Activated naive CD4-positive, alpha-beta T cell treated with anti-CD3 and anti-CD28 coated beads, Interleukin-2, amount 50 U/mL, for 24 hours (primary cell): Measurements from ENCODE around the gene GORASP2.
A peak's percentile ranks its signal among the peaks of the same experiment; 100 is the strongest.

Source experiments
- H3K27ac Mint-ChIP-seq: one replicate; pipeline ENCODE4 v1.8.0; 2021; ENCODE audit warnings: mild to moderate bottlenecking, mixed read lengths
- H3K27me3 Mint-ChIP-seq: one replicate; pipeline ENCODE4 v1.8.0; 2021; ENCODE audit warnings: mixed read lengths
- H3K36me3 Mint-ChIP-seq: one replicate; pipeline ENCODE4 v1.8.0; 2021; ENCODE audit warnings: mixed read lengths
- H3K4me1 Mint-ChIP-seq: one replicate; pipeline ENCODE4 v1.8.0; 2021; ENCODE audit warnings: mixed read lengths
- H3K4me3 Mint-ChIP-seq: one replicate; pipeline ENCODE4 v1.8.0; 2021; ENCODE audit warnings: mild to moderate bottlenecking, mixed read lengths
- H3K9me3 Mint-ChIP-seq: one replicate; pipeline ENCODE4 v1.8.0; 2021; ENCODE audit warnings: mixed read lengths

The GORASP2 gene

GRCh38 chr2:170969030-170969429 lies 40.0 kb downstream of the GORASP2 start:
- H3K36me3 Mint-ChIP-seq: peaks cover 4% of the 10 kb centered on the region
- H3K4me1 Mint-ChIP-seq: peaks cover 7% of the 10 kb centered on the region
- no peaks in the 10 kb centered on the region for H3K9me3 Mint-ChIP-seq
- no peaks in the 10 kb centered on the region for H3K27me3 Mint-ChIP-seq
- no peak overlapping the region for H3K4me3 Mint-ChIP-seq
- no peak overlapping the region for H3K27ac Mint-ChIP-seq

- no peak overlapping the region for H3K4me3 Mint-ChIP-seq
These were observed 40.9 kb downstream of the GORASP2 start for GRCh38 chr2:170969872-170970496.

GRCh38 chr2:170971071-170971470 lies 42.0 kb downstream of the GORASP2 start:
- Mint-ChIP-seq H3K9me3 (no peaks in the 10 kb centered on the region), H3K27ac (no peak overlapping the region), H3K27me3 (no peaks in the 10 kb centered on the region), H3K36me3 (peaks cover under 1% of the 10 kb centered on the region), H3K4me3 (no peak overlapping the region), H3K4me1 (peaks cover 18% of the 10 kb centered on the region)

More at GRCh38 chr2:170969872-170970496, 40.9 kb downstream of the GORASP2 start:
- no peaks in the 10 kb centered on the region for H3K27me3 Mint-ChIP-seq
- H3K36me3 Mint-ChIP-seq: peaks cover 4% of the 10 kb centered on the region
- H3K9me3 Mint-ChIP-seq: no peaks in the 10 kb centered on the region
- no peak overlapping the region for H3K27ac Mint-ChIP-seq
- peaks cover 13% of the 10 kb centered on the region for H3K4me1 Mint-ChIP-seq

GRCh38 chr2:170972296-170973224 lies 43.5 kb downstream of the GORASP2 start:
- no peaks in the 10 kb centered on the region for H3K36me3 Mint-ChIP-seq
- peaks cover 18% of the 10 kb centered on the region for H3K4me1 Mint-ChIP-seq
- peak overlapping the region; percentile 77 for H3K4me3 Mint-ChIP-seq
- H3K9me3 Mint-ChIP-seq: no peaks in the 10 kb centered on the region
- H3K27me3 Mint-ChIP-seq: no peaks in the 10 kb centered on the region
- H3K27ac Mint-ChIP-seq: peak overlapping the region; percentile 74

- H3K36me3 Mint-ChIP-seq: no peaks in the 10 kb centered on the region
- H3K27ac Mint-ChIP-seq: peak overlapping the region; percentile 74
- H3K4me3 Mint-ChIP-seq: peak overlapping the region; percentile 77
- H3K9me3 Mint-ChIP-seq: no peaks in the 10 kb centered on the region
- H3K27me3 Mint-ChIP-seq: no peaks in the 10 kb centered on the region
- H3K4me1 Mint-ChIP-seq: peaks cover 18% of the 10 kb centered on the region
These were observed 44.1 kb downstream of the GORASP2 start for GRCh38 chr2:170973225-170973491.

DNA sequence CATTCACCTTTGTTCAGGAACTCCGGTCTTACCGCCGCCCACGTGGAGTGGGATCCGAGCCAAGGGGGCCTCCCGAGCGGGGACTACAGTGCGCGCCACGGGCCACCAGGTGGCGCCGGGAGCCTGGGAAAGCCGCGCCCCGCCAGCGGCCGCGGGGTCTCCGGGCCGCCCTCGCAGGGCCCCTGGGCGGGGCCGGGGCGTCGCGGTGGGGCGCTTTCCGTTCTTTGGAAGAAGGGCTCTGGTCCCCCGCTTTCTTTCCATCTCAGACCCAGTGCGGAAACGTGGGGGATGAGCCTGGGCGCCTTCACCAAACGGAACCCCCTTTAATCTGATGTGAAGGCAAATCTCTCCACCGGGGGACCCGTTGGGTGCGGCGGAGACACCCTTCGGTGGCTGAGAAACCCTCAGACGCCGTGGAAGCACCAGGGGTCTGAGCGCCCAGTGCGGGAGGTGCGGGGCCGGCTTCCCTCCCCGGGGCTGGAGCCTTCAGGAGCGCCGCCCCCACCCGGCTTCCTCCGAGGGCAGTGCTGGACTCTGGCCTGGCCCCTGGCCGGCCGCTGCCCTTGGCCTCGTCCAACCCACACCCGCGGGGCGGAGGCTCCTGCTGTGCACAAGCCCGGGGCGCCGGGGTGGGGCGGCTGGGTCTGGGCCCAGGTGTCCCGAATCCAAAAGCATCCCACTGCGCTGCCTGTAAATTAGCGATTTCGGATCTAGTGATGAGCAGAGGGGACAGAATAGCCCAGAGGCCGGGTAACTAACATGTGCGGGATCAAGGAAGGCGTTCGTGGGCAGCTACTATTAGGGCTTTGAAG lies 44.6 kb downstream of the GORASP2 start:
- no peaks in the 10 kb centered on the region for H3K27me3 Mint-ChIP-seq
- peaks cover 18% of the 10 kb centered on the region for H3K4me1 Mint-ChIP-seq
- peak overlapping the region; percentile 74 for H3K27ac Mint-ChIP-seq
- H3K9me3 Mint-ChIP-seq: no peaks in the 10 kb centered on the region
- peak overlapping the region; percentile 77 for H3K4me3 Mint-ChIP-seq
- H3K36me3 Mint-ChIP-seq: no peaks in the 10 kb centered on the region

GRCh38 chr2:170974304-170974993 lies 45.4 kb downstream of the GORASP2 start:
- H3K4me1 Mint-ChIP-seq: peaks cover 18% of the 10 kb centered on the region
- H3K9me3 Mint-ChIP-seq: no peaks in the 10 kb centered on the region
- H3K4me3 Mint-ChIP-seq: peak overlapping the region; percentile 73
- H3K27me3 Mint-ChIP-seq: no peaks in the 10 kb centered on the region
- H3K27ac Mint-ChIP-seq: no peak overlapping the region
- no peaks in the 10 kb centered on the region for H3K36me3 Mint-ChIP-seq

- Mint-ChIP-seq H3K9me3 (no peaks in the 10 kb centered on the region), H3K4me3 (no peak overlapping the region), H3K36me3 (no peaks in the 10 kb centered on the region), H3K27me3 (no peaks in the 10 kb centered on the region), H3K27ac (no peak overlapping the region), H3K4me1 (peaks cover 18% of the 10 kb centered on the region)
These were observed 46.3 kb downstream of the GORASP2 start for GRCh38 chr2:170975127-170975942.

- Mint-ChIP-seq H3K4me3 (no peak overlapping the region), H3K36me3 (no peaks in the 10 kb centered on the region), H3K27ac (no peak overlapping the region), H3K9me3 (no peaks in the 10 kb centered on the region), H3K27me3 (no peaks in the 10 kb centered on the region), H3K4me1 (peaks cover 18% of the 10 kb centered on the region)
These were observed 46.9 kb downstream of the GORASP2 start for GRCh38 chr2:170975943-170976270.

- H3K9me3 Mint-ChIP-seq: no peaks in the 10 kb centered on the region
- H3K4me1 Mint-ChIP-seq: peaks cover 5% of the 10 kb centered on the region
- H3K4me3 Mint-ChIP-seq: no peak overlapping the region
- H3K36me3 Mint-ChIP-seq: peaks cover 3% of the 10 kb centered on the region
- H3K27ac Mint-ChIP-seq: peak overlapping the region; percentile 66
- H3K27me3 Mint-ChIP-seq: no peaks in the 10 kb centered on the region
These were observed 55.0 kb downstream of the GORASP2 start for GRCh38 chr2:170984079-170984478.

DNA sequence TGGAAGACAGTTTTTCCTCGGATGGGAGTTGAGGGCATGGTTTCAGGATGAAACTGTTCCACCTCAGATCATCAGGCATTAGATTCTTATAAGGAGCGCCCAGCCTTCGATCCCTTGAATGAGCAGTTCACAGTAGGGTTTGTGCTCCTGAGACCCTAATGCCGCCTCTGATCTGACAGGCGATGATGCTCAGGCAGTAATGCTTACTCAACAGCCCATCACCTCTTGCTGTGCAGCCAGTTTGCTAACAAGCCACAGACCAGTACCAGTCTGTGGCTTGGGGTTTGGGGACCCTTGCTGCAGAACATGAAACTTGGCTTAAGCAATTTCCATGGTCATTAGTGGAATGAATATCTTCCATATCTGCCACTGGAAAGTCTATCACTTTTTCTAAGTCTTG lies 56.4 kb downstream of the GORASP2 start:
- peaks cover 5% of the 10 kb centered on the region for H3K4me1 Mint-ChIP-seq

GRCh38 chr2:170986566-170987258 lies 57.7 kb downstream of the GORASP2 start:
- peaks cover 17% of the 10 kb centered on the region for H3K4me1 Mint-ChIP-seq
- H3K9me3 Mint-ChIP-seq: no peaks in the 10 kb centered on the region
- peaks cover 9% of the 10 kb centered on the region for H3K36me3 Mint-ChIP-seq
- H3K4me3 Mint-ChIP-seq: no peak overlapping the region
- H3K27ac Mint-ChIP-seq: peak overlapping the region; percentile 68
- H3K27me3 Mint-ChIP-seq: no peaks in the 10 kb centered on the region

More for the DNA sequence above, 56.4 kb downstream of the GORASP2 start:
- Mint-ChIP-seq H3K9me3 (no peaks in the 10 kb centered on the region), H3K27me3 (no peaks in the 10 kb centered on the region), H3K4me3 (no peak overlapping the region), H3K27ac (no peak overlapping the region), H3K36me3 (peaks cover 3% of the 10 kb centered on the region)

DNA sequence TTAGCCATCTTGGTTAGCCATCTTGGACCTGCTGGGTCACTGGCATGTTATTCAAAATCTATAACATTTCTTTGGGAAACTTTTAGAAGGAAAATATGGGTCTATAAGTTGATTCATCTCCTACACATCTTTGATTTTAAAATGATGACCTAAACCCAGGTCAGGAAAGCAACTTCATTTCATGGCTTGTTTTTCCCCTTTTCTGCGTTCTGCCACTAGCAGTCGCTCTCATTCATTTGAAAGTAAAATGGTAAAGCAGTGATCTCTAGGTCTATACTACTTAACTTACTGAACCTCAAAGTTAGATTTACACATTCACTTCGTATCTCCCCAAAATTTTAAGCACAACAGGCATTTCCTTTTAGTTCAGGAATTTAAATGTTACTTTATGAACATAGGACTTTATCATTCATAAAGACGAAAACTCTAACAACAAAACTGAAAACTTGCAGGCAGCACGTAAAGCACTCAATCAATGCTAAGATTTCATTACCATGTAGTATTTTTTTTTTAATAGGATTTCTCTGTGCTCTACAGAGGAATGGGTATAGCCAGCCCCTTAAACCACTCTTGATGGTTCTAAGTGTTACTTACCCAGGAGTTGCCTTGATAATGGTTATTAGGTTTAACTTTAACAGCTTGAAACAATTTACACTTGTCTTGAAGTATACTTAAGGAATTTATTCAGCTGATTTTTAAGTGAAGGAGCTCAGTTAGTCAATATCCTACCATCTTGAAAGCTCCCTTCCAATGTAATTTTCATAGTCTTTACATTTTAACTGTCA lies 62.5 kb downstream of the GORASP2 start:
- H3K9me3 Mint-ChIP-seq: no peaks in the 10 kb centered on the region
- H3K4me1 Mint-ChIP-seq: peaks cover 12% of the 10 kb centered on the region
- no peak overlapping the region for H3K4me3 Mint-ChIP-seq
- peaks cover 17% of the 10 kb centered on the region for H3K36me3 Mint-ChIP-seq
- H3K27me3 Mint-ChIP-seq: no peaks in the 10 kb centered on the region
- peak overlapping the region; percentile 35 for H3K27ac Mint-ChIP-seq

DNA sequence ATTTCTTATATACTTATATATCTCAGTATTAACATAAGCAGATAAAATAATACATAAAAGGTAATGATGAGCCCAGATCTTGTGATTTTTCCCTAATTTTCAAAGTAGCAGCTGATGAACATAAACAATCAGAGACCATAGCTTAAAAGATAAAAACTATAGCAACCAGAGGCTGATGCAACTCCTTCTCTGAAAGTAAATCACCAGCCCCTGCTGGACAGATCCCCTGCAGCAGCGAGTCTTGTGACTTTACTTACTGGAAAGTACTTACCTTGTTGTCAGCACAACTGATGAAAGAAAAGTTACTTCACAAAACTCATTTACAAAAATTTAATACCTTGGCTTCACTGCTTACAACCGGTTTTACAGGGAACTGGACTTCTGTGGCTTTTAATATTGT lies 67.3 kb downstream of the GORASP2 start:
- no peaks in the 10 kb centered on the region for H3K9me3 Mint-ChIP-seq
- H3K4me1 Mint-ChIP-seq: peaks cover 5% of the 10 kb centered on the region
- H3K36me3 Mint-ChIP-seq: peaks cover 20% of the 10 kb centered on the region
- H3K4me3 Mint-ChIP-seq: no peak overlapping the region
- no peak overlapping the region for H3K27ac Mint-ChIP-seq
- H3K27me3 Mint-ChIP-seq: no peaks in the 10 kb centered on the region
